BE2C (cell line): Measurements from ENCODE around the gene SNX13.

Experiments used
- DNase-seq: peaks from one replicate; pipeline ENCODE4 v3.0.0-alpha.2; 2020
- H3K27me3 ChIP-seq: fragments of 250-450 bp; sonication (Bioruptor Pico); 2 replicates; pipeline ENCODE4 v1.5.1; 2020; ENCODE audit warnings: mild to moderate bottlenecking
- H3K36me3 ChIP-seq: fragments of 250-450 bp; sonication (Bioruptor Pico); 2 replicates; pipeline ENCODE4 v1.5.1; 2020; ENCODE audit warnings: mild to moderate bottlenecking
- H3K4me1 ChIP-seq: fragments of 250-450 bp; sonication (Bioruptor Pico); 2 replicates; pipeline ENCODE4 v1.5.1; 2020
- H3K4me3 ChIP-seq: 2 replicates; pipeline ENCODE4 v1.5.1; 2011; ENCODE audit warnings: low read depth, low read length
- H3K9me3 ChIP-seq: fragments of 250-450 bp; sonication (Bioruptor Pico); 2 replicates; pipeline ENCODE4 v1.5.1; 2020
- CTCF ChIP-seq: IDR thresholded peaks from 2 replicates; pipeline ENCODE4 v1.5.1; 2012; ENCODE audit warnings: mild to moderate bottlenecking, low read depth, low read length

The SNX13 gene

DNA sequence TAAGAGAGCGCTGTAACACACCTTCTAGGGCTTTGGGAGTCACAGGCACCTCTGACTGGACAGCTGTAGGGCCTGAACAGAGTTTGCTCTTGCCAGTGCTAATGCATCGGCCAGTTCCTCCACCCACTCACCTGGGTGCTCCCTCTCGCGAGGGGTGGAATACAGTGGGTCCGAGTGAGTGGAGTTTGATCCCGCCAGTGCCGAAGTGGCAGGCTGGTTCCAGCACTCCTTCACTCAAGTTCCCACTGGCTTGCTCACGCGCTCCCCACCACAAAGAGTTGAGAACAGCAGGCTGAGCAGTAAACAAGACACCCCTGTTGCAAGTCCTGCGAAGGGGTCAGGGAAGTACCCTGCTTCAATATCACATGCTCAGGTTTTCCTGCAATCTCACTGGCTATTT lies 91.8 kb downstream of the SNX13 start:
- TF ChIP-seq CTCF = no peak
- H3K4me1 ChIP-seq = no peaks in the 10 kb centered on the region
- no peaks in the 10 kb centered on the region for H3K27me3 ChIP-seq
- H3K9me3 ChIP-seq = no peaks in the 10 kb centered on the region
- no peak overlapping the region for H3K4me3 ChIP-seq
- no peaks in the 10 kb centered on the region; the same call in 1 of the 2 replicates for H3K36me3 ChIP-seq
- DNase-seq = no peak

GRCh38 chr7:17846935-17847334 lies 93.4 kb downstream of the SNX13 start:
- Histone ChIP-seq H3K36me3 (no peaks in the 10 kb centered on the region; the same call in 1 of the 2 replicates), H3K4me1 (no peaks in the 10 kb centered on the region), H3K9me3 (no peaks in the 10 kb centered on the region), H3K4me3 (no peak overlapping the region), H3K27me3 (no peaks in the 10 kb centered on the region)
- no peak for DNase-seq
- no peak for TF ChIP-seq CTCF

GRCh38 chr7:17845197-17845547 lies 95.1 kb downstream of the SNX13 start:
- Histone ChIP-seq H3K4me1 (no peaks in the 10 kb centered on the region), H3K36me3 (no peaks in the 10 kb centered on the region; the same call in 1 of the 2 replicates)
- no peak for TF ChIP-seq CTCF

DNA sequence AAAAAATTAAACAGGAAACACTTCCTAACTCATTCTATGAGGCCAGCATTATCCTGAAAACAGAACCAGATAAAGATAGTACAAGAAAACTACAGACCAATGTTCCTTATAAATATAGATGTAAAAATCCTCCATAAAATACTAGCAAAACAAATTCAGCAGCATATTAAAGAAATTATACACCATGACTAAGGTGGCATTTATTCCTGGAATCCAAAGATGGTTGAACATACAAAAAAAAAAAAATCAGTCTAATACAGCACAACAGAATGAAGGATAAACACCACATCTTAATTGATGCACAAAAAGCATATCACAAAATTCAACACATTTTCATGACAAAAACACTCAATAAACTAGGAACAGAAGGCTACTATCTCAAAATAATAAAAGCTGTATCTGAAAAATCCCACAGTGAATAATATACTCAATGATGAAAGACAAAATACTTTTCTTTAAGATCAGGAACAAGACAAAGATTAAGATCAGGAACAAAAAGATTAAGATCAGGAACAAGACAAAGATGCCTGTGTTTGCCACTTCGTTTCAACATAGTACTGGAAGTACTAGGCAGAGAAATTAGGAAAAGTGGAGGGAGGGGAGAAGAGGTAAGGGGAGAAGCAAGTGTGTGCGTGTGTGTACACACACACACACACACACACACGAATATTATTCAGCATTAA lies 95.6 kb downstream of the SNX13 start:
- DNase-seq = no peak

More at GRCh38 chr7:17845197-17845547, 95.1 kb downstream of the SNX13 start:
- H3K27me3 ChIP-seq = no peaks in the 10 kb centered on the region
- H3K4me3 ChIP-seq = no peak overlapping the region
- H3K9me3 ChIP-seq = no peaks in the 10 kb centered on the region
- DNase-seq = no peak

GRCh38 chr7:17844022-17844421 lies 96.3 kb downstream of the SNX13 start:
- H3K36me3 ChIP-seq = peaks cover 7% of the 10 kb centered on the region
- H3K27me3 ChIP-seq = no peaks in the 10 kb centered on the region
- H3K9me3 ChIP-seq = no peaks in the 10 kb centered on the region
- TF ChIP-seq CTCF = no peak
- no peak overlapping the region for H3K4me3 ChIP-seq
- no peaks in the 10 kb centered on the region for H3K4me1 ChIP-seq
- DNase-seq = no peak

More for the DNA sequence above, 95.6 kb downstream of the SNX13 start:
- no peak for TF ChIP-seq CTCF
- Histone ChIP-seq H3K27me3 (no peaks in the 10 kb centered on the region), H3K4me3 (no peak overlapping the region), H3K4me1 (no peaks in the 10 kb centered on the region), H3K9me3 (no peaks in the 10 kb centered on the region), H3K36me3 (peaks cover 1% of the 10 kb centered on the region)

DNA sequence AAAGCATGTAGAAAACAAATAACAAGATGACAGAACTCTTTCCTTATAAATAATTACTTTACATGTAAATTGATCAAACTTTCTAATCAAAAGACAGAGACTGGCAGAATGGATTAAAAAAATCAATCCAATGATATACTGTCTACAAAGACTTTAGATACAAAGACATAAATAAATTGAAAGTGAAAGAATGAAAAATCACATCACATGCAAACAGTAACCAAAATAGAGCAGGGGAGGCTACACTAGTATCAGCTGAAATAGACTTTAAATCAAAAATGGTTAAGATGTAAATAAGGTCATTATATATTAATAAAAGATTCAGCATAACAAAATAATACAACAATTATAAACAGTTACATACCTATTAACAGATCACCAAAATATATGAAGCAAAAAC lies 97.3 kb downstream of the SNX13 start:
- Histone ChIP-seq H3K4me1 (no peaks in the 10 kb centered on the region), H3K36me3 (peaks cover 7% of the 10 kb centered on the region), H3K27me3 (no peaks in the 10 kb centered on the region), H3K9me3 (no peaks in the 10 kb centered on the region), H3K4me3 (no peak overlapping the region)
- no peak for TF ChIP-seq CTCF
- no peak for DNase-seq
